ENCODE results near the gene TMEM9.

DNA sequence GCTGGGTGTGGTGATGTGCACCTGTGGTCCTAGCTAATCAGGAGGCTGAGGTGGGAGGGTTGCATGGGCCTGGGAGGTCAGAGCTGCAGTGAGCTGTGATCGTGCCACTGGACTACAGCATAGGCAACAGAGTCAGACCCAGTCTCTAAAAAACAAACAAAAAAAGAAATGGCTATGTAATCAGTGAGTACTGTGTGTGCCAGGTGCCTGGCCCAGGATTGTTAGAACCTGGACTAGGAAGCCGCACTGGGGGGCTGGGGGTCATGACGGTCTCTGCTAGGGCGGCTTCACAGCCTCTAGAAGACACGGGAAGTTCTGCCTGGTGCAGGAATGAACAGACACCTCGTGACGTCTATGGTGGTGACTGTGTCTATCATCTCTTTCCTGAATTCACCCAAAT, 8.5 kb downstream of the TMEM9 start:
- TF ChIP-seq, protein P1, sequence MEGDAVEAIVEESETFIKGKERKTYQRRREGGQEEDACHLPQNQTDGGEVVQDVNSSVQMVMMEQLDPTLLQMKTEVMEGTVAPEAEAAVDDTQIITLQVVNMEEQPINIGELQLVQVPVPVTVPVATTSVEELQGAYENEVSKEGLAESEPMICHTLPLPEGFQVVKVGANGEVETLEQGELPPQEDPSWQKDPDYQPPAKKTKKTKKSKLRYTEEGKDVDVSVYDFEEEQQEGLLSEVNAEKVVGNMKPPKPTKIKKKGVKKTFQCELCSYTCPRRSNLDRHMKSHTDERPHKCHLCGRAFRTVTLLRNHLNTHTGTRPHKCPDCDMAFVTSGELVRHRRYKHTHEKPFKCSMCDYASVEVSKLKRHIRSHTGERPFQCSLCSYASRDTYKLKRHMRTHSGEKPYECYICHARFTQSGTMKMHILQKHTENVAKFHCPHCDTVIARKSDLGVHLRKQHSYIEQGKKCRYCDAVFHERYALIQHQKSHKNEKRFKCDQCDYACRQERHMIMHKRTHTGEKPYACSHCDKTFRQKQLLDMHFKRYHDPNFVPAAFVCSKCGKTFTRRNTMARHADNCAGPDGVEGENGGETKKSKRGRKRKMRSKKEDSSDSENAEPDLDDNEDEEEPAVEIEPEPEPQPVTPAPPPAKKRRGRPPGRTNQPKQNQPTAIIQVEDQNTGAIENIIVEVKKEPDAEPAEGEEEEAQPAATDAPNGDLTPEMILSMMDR (conservative IDR thresholded peaks at IDR 0.05; ENCODE audit: low read depth, low read length): no peak
- TF ChIP-seq EZH2 (IDR thresholded peaks at IDR 0.05; ENCODE audit: borderline replicate concordance, low read depth, low read length, poor library complexity, severe bottlenecking): no peak

Data from A673 (cell line).